ENCODE results near the gene ATP8A1.

ATP8A1 gene

DNA sequence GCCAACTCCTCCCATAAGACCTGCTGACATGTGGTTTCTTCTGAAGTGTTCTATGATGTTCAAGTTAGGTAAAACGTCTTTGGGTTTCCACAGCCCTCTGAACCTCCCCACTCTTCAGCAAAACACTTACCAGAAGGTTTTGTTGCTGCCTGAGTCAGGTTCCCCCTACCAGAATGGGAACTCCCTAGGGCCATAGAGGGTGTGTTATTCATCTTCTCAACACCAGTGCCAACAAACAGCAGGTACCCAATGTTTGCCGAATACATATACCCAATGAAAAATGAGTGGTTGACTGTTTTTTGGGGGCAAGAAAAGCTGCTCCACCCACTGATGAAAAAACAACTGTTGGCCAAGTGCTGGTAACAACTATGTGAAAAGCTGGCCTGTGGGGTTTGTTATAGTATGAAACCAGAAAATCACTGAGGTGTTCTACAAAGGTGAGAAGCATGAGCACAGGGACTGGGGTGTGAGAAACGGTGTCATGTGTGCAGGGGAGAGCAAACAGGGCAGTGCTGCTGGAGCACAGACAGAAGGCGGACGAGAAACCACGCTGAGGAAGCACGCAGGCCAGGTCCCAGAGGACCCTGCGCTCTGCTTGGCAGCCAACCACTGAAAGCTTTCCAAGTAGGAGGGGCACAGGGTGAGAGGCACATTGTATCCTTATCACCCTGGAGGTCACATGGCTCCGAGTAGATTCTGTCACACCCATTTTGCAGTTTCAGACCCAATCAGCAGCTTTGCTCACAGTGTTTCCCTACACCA, 28.8 kb downstream of the ATP8A1 start:
- peak in 1 of 2 donors; percentile 47 for DNase-seq (ENCODE audit: extremely low read depth in 1 of 2, low read depth in 1 of 2)

DNA sequence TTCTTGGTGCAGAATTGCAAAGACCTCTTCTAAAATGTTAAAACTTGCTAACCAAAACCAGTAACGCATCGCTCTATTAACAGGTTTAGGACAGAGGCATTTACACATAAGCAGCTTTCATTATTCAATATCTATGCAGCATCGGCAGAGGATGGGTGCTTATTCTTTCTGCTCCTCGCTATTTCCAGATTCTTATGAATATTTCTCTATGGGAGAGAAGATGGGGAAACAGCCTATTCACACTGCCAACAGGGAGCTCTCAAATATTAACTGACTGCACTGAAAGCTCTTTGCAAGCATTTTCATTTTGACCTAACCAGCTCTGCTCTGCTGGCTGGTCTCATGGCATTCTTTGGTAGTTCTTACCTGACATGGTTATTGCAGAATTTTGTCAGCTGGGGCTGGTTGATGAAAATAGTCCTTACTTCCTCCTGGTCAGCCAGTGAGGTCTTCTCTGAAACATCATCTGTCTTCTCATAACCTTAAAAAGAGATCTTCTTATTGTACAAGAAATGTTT, 30.2 kb downstream of the ATP8A1 start:
- DNase-seq (ENCODE audit: extremely low read depth in 1 of 2, low read depth in 1 of 2), result no peak

DNA sequence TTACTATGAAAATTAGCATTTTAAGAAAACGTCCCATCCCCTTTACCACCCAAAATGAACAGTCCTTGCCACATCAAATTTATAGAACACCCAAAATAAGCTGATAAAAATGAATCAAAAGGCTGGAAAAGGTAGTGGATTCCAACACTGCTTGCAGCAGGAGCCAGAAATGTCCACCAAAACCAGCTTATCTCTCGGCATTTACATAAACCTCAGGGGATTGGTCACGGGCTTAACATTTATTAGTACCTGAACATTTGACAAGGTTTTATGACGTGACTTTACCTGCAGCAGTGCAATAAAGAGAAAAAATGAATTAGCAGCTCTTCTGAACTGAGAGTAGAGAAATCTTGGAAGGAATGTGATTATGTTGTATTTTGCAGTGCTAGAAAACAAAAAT, 31.6 kb downstream of the ATP8A1 start:
- DNase-seq (ENCODE audit: extremely low read depth in 1 of 2, low read depth in 1 of 2), result no peak

DNA sequence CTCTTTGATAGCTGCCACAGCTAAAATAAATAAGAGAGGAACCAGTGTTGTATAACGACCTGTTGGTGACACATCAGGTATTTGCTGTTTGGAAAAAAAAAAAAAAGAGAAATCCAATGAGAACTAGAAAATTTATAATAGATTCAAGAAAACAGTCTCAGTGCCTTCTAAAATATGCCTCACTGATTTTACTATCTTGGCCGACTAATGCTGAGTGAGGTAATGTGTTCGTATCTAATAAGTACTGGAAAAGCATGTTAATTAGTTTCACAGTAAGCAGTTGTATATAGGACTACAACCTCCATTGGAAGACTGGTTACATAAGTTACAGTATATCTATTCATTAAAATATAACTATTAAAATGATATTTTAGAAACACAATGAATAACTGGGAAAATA, 32.4 kb downstream of the ATP8A1 start:
- no peak for DNase-seq (ENCODE audit: extremely low read depth in 1 of 2, low read depth in 1 of 2)

DNA sequence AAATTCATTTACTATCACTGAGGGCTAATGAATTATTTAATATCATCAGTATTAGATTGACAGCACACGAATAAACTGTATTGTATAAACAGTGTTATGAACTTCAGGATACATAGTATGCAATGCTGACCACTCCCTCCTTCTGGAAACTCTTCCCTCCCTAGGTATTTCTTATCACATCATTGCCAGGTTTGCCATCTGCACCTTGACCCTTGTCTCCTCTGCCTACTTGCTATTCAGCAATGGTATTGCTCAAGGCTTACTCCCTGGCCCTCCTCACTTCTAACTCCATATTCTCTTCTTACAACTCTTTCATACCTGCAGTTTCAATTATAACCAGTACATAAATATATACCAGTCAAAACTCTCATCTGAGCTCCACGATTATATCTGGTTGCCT, 38.9 kb downstream of the ATP8A1 start:
- DNase-seq (ENCODE audit: extremely low read depth in 1 of 2, low read depth in 1 of 2), result no peak

DNA sequence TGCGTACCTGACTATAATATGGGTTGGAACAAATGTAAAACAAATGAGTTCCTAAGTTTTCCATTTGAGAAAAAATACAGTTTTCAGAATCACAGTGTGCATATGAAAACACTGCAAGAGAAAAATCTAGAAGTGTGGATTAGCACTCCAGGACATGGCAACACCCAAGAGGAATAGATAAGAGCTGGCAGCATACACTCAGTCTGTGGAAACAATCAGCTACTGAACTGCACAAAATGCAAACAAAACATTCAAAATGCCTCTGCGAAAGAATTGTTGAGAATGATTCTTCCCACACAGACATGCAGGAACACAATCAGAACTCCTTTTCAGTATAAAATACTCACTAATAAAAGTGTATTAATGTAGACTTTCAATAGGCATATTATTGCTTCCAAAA, 39.9 kb downstream of the ATP8A1 start:
- DNase-seq (ENCODE audit: extremely low read depth in 1 of 2, low read depth in 1 of 2), result no peak

DNA sequence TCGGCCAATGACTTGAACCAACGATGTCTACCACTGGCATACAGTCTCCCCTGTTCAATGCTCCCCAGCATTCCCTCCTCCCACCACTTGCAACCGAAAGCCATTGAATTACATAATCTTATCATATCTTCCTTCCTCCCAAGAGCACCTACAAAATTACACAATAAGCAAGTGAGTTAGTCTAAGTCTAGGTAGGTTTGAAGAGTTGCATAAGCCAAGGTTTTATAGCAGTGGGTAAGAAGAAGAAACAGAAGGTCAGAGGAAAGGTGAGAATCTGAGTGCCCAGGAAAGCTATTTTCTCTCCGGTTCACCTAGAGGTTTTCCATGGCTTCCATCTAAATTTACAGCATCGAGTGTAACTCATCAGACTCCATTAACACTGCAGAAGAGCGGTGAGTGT, 40.3 kb downstream of the ATP8A1 start:
- no peak for DNase-seq (ENCODE audit: extremely low read depth in 1 of 2, low read depth in 1 of 2)

DNA sequence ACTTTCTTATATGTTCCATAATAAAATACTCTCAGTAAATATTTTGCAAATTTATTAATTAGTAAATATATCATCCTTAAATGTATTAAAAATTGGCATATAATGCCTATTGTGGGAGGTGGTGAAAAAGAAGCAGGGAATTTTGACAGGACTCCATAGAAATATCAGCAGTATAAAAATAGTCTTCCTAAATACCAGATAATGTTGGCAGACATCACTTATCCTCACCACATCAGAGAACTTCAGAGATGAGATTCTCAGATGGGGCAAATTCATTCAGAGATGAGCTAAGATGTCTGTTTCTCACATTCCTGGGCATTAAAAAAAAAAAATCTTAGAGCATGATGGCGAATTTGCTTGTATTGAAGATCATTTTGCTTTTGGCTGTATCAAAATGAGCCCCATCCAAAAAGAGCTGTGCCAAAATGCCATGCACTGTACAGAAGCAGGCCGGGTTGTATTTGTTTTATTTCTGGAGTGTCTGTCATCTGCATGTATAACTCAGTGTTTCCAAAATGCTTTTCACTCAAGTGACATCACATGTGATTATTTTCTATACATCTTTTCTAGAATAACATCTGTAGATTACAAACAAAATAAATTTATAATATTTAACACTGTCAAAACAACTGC, 41.7 kb downstream of the ATP8A1 start:
- no peak for DNase-seq (ENCODE audit: extremely low read depth in 1 of 2, low read depth in 1 of 2)

DNA sequence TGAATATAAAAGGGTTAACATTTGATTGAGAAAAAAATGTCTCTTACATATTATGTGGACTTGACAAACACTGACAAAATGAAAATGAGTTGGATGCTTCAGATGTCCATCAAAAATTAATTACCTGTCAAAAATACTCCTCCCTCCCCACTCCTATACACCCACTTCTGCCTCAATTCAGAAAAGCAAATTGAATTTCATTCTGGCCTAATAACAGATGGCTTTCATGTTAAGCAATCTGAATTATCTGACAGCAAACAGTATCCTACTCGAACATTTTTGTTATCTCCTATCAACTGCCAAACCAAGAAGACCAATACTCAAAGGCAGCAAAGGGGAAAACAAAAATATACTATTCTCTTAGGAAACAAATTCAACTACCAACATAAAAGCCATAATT, 44.0 kb downstream of the ATP8A1 start:
- no peak for DNase-seq (ENCODE audit: extremely low read depth in 1 of 2, low read depth in 1 of 2)

DNA sequence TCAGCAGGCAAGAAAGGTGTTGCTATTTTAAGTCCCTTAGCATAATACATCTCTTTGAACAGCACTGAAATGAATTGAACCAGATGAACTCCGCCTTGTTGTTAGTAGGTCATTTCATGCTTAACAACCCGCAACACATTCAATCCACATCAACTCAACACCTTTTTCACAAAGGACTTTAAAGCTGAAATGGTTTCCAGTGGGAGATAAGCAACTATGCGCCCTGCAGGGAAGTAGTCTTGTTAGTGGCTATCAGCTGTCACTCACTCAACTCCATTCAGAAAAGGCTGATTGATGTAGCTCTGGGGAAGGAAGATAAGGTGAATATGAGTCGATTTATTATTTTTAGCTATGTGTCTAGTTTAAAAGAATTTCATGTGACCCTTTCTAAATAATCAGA, 46.0 kb downstream of the ATP8A1 start:
- no peak for DNase-seq (ENCODE audit: extremely low read depth in 1 of 2, low read depth in 1 of 2)

DNA sequence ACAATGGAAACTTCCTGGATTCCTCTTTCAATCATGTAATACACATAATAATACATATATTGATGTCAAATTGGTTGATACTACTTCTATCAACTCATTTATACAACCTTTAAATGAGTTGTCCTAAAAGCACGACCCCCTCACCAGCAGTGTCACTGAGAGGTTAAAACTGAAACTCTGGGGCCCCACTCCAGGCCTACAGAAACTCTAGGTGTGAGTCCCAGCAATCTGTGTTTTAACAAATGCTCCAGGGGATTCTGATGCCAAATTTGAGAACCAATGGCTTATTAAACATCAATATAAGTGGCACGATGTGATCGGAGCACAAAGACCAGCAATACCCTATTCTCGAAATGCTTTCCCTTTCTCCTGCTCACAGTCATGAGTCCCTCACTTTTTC, 47.9 kb downstream of the ATP8A1 start:
- DNase-seq (ENCODE audit: extremely low read depth in 1 of 2, low read depth in 1 of 2), result peak in 1 of 2 donors; percentile 25

DNA sequence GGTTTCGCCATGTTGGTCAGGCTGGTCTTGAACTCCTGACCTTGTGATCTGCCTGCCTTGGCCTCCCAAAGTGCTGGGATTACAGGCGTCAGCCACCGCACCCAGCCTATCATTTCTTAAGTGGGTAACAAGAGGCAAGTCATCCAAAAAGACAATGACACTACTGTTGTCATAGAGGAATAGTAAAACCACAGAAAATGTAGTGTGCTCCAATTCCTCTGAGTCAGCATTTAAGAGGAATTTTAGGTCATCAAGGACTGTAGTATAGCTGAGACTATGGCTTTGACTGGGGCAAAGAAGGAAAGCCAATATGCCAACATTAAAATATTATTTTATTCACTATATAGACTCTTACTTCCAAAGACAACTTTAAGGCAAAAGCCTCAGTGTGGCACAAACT, 48.4 kb downstream of the ATP8A1 start:
- peak in 1 of 2 donors; percentile 11 for DNase-seq (ENCODE audit: extremely low read depth in 1 of 2, low read depth in 1 of 2)

DNA sequence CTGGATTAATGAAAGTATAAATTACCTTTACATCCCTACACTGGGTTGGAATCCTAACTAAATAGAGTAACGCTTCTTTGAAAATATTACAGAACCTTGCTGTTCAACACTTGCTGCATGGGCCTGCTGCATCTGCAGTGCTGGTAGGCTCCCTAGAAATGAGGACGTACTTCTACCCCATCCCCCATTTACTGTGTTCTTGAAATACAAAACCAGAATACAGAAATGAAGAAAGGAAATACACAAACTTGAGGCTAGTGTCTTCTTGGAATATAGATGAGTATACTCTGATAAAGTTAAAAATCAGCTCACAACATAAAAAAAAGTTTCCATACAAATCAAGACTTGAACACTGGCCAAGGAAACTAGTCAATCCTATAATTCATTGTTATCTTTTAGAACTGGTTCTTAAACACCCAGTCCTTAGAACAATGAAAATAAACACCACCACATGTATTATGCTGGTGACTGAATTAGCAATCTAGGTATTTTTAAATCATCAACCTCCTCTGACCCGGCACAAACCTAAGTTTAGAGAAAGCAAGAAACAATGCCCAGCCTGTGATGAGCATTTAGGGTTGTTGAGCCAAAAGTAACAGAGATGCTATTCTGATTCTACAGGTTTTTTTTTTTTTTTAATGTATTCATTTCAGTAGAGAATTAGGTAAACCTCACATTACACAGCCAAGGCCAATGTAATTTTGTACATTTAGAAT, 49.7 kb downstream of the ATP8A1 start:
- no peak for DNase-seq (ENCODE audit: extremely low read depth in 1 of 2, low read depth in 1 of 2)

DNA sequence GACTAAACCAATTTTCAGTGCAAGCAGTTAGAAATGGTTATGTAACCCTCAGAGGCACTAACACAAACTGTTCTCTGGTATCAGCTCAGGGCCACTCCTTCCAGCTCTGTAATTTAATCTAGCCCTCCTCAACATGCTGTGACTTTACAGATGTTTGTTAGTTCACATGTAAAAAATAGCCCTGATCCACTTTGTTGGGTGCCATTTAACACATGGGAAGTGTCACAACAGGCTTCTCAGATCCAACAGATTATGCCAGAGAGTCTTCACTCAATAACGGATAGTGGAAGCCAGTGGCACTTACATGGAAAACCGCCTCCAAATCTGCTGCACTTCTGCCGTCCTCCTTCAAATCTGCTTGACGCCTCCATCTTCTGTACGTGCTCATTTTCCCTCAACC, 51.6 kb downstream of the ATP8A1 start:
- DNase-seq (ENCODE audit: extremely low read depth in 1 of 2, low read depth in 1 of 2), result no peak

DNA sequence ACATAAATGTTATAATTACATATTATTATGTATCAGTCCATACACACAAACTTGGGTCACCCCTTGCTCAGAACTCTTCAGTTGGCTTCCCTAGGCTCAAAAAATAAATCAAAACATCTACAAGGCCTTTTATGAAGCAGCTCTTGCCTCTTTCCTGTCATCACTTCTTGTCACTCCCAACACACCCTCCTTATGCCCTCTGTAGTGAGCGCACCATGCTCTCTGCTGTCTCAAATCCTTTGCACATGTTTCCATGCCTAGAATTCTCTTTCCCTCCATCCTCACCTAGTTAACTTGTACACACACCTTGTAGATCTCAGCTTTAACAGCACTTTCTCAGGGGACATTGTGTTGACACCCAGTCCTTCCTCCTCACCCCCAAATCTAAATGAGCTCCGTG, 53.0 kb downstream of the ATP8A1 start:
- DNase-seq (ENCODE audit: extremely low read depth in 1 of 2, low read depth in 1 of 2), result no peak

DNA sequence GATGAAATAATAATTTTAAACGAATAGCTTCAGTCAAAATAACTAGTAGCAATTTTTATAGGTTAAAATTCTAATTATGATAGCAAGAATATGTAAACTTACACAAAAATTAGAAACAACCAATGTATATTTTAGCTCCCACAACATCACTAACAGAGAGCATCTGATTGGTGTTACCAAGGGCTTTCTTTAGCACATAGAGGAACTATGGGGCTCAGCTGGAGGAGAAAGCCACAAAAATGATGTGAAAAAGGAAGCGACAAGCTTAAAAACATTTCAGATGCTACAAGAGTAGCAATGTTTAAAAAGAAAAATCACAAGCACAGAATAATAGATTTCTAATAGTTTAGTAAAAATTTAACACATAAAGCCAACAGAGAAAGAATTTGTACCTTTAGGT, 56.3 kb downstream of the ATP8A1 start:
- DNase-seq (ENCODE audit: extremely low read depth in 1 of 2, low read depth in 1 of 2), result no peak

DNA sequence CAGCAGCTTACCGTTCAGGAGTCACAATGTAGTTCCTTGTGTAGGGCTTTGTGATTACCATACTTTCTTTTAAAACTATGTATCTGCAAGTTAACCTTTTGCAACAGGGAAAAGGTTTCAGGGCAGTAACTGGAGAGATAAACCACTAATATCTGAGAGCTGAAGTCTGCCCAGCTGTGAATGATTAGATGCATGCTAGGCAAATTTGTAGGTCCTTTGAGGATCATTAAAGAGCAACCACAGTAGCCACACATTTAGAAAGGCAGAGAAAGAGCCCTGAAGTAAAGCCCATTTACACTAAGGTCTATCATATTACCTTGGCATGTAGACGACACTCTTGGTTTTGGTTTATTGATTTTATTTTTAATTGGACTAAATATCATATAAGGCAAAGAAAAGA, 60.0 kb downstream of the ATP8A1 start:
- no peak for DNase-seq (ENCODE audit: extremely low read depth in 1 of 2, low read depth in 1 of 2)

DNA sequence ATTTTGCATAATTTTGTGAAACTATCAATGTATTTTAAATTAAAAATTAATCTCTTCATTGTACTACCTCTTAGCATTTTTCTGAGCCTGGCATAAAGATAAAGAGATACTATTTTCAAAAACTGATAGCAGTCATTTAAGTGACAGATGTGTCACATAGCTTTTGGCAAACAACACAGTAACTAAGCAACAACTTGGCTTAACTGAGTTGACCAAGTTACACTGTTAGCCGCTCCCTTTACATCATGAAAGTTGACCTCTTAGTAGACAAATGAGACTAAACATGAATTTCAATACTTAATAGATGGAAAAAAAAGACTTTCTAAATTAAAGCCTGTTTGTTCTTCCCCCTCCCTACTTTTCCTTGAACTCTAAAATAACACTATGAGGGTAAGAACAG, 62.0 kb downstream of the ATP8A1 start:
- no peak for DNase-seq (ENCODE audit: extremely low read depth in 1 of 2, low read depth in 1 of 2)

DNA sequence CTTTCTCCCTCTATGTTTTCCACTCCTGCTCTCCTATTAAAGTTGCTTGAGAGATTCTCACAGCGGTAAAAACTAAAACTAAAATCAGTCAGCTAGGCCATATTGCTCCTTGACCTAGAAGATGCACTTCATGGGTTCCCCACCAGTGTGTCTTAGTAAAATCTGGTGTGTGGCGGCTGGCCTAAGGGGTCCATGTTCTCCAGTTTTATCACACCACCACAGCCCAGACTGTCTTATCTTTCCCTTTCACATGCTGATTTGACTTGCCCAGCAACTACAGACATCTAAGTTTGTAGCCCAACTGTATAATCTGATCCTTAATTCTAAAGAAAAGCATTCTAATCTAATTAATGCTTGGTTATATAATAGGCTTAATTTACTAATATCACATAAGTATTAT, 68.0 kb downstream of the ATP8A1 start:
- no peak for DNase-seq (ENCODE audit: extremely low read depth in 1 of 2, low read depth in 1 of 2)

DNA sequence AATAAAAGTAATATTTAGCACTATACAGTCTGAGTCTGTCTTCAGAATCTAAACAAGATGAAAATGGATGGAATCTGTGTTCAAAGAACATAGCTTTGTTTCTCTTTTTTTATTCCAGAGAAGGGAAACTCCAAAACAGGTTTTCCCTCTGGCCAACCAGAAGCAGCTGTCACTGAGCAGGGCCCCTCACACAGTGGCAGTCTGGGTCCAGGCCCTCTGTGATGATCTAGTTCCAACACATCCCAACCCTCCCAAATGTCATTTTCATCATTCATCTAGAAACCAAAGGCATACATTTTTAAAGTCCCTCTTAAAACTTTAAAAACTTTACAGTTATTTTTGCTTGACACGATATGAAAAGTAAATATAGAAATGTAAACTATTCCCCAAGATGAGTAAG, 70.1 kb downstream of the ATP8A1 start:
- DNase-seq (ENCODE audit: extremely low read depth in 1 of 2, low read depth in 1 of 2), result no peak

DNA sequence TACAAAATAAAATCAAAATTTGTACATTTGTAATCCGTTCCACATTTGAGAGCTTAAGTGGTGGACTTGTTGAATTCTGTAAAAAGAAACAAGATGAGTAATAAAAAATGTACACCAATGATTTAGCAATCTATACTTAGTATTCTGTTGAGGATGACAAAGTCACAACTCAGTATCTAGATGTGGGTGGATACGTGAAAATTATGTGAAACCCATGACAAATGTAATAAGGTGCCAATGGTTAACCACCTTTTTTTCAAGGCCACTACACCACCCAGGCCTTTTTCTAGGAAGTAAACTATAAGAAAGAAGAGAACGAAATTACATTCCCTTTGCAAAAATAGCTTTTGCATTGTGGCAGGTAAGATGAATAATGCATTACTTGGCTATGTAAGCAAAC, 77.0 kb downstream of the ATP8A1 start:
- DNase-seq (ENCODE audit: extremely low read depth in 1 of 2, low read depth in 1 of 2), result no peak

DNA sequence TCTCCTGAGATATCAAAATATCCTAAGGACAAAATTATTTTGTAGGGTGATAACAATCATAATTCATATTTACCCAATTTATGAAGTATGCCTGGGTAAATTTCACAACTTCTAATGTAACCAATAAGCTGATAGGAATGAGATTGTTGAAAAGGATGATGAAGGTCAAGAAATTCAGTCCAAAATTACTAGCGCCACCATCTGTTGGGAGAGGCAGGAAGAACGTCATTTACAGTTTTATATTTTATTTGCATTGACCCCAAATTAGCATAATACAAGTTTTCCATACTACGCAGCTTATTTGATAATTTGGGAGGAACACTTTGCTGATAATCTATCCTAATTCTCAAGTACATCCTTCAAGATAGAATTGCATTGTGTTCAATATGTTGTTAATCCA, 78.7 kb downstream of the ATP8A1 start:
- DNase-seq (ENCODE audit: extremely low read depth in 1 of 2, low read depth in 1 of 2), result no peak

Measured in stimulated activated CD8-positive, alpha-beta memory T cell treated with anti-CD3 and anti-CD28 coated beads, Interleukin-7, amount 100 ng/mL, for 48 hours (primary cell).